ENCODE measurements around the gene KIF3C.

- TF ChIP-seq CTCF (IDR thresholded peaks at IDR 0.05), result no peak
- no peak for TF ChIP-seq POLR2A (IDR thresholded peaks at IDR 0.05)
Observed at GRCh38 chr2:26001743-26002351, 19.6 kb upstream of the KIF3C start.

Measured in thyroid gland (tissue), 4 donors.